Jurkat, Clone E6-1 (cell line): ENCODE results near the gene LMX1B.

Experiments
- DNase-seq: peaks from one replicate; pipeline ENCODE4 v3.0.0-alpha.2; 2011; ENCODE audit warnings: low read depth, low spot score
- H3K4me3 ChIP-seq: 2 replicates; pipeline ENCODE4 v1.5.1; 2011; ENCODE audit warnings: mild to moderate bottlenecking, low read length, control low read depth, moderate library complexity

The LMX1B gene

DNA sequence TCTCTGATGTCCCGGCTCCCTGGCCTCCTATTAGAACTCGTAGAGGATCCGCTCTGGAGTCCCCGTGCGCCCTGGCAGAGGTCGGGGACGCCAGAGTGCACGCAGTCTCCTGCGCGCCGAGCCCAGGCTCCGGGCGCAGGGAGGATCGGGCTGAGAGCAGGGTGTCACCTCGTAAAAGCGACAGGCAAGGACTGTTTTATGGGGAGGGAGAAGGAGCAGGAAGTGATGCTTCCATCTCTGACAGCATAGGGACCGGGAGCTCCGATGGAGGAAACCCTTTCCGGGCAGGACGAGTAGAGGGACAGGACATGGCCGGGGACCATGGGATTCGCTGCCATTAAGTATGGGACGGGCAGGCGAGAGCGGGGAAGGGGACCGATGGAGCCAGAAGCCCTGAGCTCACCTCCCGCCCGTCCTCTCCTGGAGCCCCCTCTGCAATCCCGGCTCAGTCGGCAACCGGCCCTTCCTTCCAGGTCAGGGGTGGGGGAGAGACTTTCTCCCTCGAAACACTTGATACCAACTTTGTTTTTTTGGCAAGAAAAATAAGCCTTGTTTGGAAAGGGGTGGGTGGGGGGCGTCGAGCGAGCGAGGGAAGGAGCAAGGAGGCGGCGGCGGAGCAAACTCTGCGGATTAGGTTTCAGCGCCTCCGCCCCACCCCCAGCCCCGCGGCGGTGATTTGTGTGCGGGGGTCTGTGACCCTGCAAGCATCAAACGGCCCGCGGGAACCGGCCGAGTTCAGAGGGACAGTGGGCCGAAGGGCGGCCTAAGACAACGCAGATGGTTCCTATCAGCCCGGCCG lies 12.6 kb downstream of the LMX1B start:
- H3K4me3 ChIP-seq: no peak overlapping the region
- no peak for DNase-seq

DNA sequence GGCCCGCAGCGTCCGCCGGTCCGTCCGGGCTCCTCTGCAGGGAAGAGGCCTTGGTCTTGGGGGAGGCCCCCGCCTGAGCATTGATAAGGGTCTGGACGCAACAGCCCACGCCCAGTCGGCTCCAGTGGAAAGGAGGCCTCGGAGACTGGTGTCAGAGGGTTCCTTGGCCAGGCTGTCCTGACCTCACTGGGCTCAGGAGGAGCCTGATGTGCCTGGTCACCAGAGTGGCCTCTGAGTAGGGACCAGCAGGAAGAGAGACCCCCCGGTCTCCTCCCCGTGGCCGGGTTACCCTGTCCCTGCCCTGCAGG lies 13.2 kb downstream of the LMX1B start:
- no peak for DNase-seq

DNA sequence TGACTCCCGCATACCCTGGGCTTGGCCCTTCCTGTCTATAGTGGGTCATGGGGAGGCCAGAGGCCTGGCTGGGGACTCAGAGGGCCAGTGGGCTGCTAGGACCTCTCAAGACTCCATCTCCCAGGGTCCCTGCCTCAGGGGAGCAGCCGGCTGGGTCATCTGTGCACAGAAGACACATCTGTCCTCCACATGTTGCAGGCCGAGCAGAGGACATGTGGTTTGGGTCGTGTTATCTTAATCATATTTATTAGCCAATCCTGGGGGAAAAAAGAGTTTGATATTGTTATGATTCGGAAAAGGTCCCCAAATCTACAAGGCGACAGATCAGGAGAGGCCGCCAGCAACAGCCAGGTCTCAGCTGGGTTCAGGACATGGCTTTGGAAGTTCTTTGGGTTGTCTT lies 14.4 kb downstream of the LMX1B start:
- no peak for DNase-seq
- H3K4me3 ChIP-seq: no peak overlapping the region

More for the DNA sequence above, 13.2 kb downstream of the LMX1B start:
- no peak overlapping the region for H3K4me3 ChIP-seq

DNA sequence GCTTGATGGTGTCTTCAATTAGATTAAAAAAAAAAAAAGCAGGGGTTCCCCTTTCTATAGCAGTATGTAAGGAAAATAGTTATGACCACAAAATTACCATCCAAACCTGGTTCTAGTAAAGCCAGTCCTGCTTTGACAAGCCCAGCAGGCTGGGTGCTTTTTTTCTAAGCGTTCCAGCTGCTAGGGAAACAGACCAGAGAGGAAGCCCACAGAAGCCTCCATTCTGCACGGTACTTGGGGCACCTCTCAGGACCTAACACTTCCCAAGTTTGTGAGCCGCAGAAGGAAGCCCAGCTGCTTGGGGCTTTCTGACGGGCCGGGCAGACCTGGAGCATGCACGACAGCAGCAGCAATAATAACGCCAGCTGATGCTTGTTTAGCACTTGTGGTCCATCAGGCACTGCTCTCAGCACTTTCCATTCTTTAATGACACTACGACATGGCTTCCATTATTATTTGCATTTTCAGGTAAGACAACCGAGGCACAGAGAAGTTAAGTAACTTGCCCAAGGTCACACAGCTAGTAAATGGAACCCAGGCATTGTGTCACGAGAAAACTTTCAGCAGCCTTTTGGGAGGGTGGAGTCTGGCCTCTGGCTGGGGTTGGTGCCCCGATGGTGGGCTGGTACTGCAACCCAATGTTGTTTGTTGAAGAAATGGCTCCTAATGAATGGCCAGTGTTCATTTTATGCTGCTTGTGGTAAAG lies 15.4 kb downstream of the LMX1B start:
- H3K4me3 ChIP-seq: no peak overlapping the region
- no peak for DNase-seq

DNA sequence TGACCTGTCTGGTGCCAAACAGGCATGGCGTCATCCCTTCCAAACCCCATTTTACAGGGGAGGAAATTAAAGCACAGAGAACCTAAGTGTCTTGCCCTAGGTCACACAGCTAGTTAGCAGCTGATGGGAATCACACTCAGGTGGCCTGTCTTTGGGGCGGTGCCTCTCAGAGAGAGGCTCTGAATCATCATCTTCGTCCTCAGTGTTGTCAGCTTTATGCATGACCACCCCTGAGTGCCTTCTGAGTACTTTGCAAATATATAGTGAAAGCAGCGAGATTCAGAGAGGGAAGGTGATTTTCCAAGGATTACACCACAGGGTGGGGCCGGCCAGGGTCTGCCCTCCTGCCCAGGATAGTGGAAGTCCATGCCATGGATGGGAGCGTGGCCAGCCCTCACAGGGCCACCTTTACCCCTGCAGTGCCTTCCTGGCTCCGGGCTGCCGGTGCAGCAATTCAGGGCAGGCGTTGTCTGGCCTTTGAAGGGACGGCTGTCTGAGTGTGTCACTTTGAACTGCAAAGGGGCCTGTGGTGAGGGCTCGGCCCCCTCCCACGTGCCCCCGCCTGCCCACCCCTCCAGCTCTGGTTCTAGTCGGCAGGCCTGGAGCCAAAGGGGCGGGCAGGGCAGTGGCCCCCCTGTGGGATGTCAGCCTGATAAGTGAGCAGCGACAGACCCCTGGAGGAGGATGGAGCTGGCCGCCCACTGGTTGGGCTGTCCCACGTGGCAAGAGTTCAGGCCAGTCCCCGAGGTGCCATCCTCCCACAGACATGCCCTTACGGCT lies 16.9 kb downstream of the LMX1B start:
- H3K4me3 ChIP-seq: no peak overlapping the region
- no peak for DNase-seq

DNA sequence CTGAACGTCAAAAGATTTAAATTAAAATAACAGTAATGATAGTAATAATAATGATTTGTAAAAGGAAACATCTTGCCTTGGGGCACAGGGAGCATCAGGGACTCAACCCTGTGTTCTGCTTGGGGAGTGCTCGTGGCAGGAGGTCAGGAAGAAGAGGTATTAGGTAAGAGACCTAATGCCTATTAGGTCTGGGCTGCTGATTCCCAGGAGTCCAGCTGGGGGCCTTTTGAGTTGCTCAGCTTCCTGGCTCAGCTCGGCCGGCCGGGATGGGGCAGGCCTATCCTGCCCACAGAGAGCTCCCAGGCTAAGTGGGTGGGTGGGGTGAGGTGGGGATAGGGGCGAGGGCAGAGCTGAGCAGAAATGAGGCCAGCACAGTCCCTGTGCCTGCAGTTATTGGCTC lies 17.5 kb downstream of the LMX1B start:
- H3K4me3 ChIP-seq: no peak overlapping the region
- DNase-seq: no peak

DNA sequence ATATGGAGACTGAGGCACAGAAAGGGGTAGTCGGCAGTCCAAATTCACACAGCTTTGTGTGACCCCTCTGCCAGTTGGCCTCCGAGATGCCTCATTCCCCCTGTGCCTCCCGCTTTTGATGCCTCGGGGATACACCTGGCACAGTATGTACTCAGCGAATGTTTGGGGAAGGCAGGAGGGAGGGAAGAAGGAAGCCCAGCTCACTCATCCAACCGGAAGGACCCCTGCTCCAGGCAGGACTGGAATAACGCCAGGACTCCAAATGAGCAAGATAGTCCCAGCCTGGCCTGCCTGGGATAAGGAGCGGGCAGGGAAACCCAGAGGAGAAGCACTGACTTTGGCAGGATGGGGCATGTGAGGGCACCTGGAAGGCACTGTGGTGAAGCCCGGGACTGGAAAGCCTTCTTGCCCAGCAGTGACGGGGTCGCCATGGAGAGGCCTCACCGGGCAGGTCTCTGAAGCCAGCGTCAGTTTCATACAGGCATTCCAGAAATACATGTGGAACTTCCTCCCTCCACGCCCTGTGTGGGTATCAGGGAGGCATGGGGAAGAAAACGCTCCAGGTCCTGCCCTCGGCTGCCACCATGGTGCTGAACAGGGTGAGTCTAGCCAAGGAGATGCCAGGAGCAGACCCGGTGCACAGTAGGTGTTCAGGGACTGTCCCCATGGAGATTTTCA lies 20.3 kb downstream of the LMX1B start:
- DNase-seq: no peak
- no peak overlapping the region for H3K4me3 ChIP-seq

DNA sequence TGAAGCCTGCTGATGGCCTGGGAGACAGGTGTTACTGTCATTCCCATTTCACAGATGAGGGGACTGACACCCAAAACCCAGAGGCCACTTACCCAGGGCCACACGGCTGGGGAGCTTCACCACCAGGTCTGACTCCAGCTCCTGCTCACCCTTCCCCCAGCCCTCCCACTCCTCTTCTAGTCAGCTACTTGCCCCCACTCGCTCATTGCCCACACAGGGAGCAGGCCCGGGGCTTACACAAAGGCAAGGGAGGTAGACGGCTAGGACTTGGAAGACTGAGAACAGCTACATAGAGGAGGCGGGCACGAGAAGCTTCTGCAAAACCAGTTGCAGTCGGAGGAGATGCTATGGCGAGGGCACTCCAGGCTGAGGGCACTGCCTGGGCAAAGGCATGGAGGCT lies 21.3 kb downstream of the LMX1B start:
- H3K4me3 ChIP-seq: no peak overlapping the region
- DNase-seq: no peak

DNA sequence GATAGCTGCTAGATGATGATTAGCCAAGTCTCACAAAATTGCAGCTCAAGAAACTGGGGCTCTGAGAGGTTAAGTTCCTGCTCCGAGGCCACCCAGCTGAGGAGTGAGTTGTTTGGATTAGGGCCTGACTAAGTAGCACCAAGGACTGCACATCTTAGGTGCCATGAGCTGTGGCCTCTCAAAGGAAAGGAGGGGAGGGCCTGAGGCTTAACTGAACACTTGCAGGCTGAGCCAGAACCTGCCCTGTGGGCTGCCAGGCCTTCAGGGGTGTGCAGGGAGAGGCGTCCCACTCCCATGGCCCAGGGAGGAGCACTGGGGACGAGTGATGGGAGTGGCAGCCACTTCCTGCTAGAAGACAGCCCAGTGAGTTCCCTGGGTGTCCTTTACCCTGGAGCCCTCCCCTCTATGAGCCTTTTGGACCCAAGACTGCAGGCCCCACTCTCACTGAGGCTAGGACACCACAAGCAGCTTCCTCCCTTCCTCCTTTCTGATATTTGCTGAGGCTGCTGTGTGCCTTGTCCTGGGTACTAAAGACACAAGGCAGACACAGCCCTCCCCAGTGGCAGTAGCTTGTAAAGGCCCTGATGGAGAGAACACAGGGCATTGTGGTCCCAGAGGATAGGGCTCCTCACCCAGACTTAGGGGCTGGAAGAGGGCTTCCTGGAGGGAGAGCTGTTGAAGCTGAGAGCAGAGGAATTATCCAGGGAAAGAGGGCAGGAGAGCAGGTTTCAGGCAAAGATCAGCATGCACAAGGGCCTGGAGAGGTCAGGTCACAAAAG lies 22.1 kb downstream of the LMX1B start:
- DNase-seq: no peak
- H3K4me3 ChIP-seq: no peak overlapping the region

DNA sequence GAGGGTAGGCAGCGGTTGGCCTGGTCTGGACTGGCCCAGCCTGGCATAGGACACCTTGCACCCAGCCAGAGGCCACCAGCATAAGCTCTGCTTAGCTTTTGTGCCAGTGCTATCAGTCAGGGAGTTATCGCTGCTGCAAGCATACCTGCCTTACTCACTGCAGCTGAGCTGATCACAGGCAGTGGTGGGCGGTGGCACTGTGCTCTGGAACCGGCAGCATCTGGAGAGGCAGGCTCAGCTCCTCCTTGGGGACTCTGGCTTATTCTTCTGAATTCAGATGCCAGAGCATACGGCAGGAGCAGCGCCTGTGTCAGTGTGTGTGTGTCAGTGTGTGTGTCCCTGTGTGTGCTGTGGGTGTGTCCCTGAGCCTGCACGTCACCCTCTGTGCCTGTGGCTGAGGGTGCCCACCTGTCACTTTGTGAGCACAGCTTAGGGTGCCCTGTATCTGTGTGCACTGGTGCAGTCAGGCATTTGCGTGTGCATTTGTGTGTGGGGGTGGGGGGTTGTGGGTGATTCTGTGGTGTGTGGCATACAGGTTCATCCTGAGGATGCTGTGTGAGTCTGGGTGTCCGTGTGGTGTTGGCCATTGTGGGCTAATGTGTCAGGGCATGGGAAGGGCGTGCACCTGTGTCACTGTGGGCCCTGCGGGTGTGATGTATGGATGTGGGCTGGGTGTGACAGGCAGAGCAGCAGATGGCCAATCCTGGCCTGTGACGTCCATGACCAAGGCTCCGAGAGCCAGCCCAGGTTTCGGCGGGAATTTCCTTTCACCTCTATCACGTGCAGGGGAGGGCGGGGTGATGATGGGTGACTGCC lies 23.5 kb downstream of the LMX1B start:
- no peak overlapping the region for H3K4me3 ChIP-seq
- DNase-seq: no peak

DNA sequence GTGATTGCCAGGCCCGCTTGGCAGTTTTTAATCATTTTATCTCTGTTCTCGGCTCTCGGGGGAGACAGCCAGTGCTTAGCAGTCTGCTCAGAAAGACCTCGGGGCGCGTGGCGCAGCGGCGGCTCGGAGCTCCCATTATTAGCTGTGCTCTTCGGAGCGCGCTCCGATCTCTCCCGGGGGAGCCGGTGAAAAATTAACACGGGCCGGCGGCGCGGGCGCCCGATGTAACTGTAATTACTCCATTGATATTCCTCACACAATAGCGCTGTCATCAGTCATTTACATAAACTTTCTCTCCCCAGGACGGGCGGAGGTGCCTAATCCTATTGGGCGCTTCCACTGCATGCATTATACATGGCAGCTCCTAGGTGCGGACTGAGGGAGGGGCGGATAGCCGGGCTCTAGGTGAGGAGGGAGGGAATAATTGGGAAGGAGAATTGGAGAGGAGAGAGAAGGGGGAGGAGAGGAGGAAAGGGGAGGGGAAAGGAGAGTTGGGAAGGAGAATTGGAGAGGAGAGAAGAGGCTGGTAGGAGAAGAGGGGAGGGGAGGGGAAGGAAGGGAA lies 24.9 kb downstream of the LMX1B start:
- no peak for DNase-seq
- no peak overlapping the region for H3K4me3 ChIP-seq

DNA sequence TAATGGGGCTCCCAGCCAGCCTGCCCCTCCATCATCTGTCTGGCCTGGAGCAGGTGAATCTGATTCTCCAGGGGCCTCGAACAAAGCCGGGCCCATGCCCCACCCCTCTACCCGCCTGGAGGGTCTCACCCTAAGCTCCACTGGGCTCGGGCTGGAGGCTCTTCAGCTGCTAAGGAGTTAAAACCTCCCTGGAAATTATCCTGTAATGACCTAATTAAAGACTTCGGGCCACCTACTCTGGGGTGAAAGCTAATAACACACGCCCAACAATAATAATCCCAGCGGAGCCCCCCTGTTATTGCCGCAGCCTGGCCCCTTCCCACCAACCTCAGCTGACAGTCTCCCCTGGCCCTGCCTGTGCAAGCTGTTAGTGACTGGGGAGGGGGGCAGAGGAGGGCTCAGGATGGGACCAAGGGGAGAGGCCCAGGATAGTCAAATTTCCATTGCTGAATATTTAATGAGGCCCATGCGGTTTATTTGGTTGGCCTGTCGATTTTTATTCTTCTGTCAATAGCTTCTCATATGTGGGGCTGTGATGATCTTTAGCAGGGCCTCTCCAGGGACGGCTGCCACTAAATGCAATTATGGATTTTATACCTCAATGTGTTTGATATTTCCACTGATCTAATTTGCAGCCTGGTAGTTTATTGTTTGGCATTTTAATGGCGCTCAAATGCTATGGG lies 25.7 kb downstream of the LMX1B start:
- no peak for DNase-seq
- no peak overlapping the region for H3K4me3 ChIP-seq

DNA sequence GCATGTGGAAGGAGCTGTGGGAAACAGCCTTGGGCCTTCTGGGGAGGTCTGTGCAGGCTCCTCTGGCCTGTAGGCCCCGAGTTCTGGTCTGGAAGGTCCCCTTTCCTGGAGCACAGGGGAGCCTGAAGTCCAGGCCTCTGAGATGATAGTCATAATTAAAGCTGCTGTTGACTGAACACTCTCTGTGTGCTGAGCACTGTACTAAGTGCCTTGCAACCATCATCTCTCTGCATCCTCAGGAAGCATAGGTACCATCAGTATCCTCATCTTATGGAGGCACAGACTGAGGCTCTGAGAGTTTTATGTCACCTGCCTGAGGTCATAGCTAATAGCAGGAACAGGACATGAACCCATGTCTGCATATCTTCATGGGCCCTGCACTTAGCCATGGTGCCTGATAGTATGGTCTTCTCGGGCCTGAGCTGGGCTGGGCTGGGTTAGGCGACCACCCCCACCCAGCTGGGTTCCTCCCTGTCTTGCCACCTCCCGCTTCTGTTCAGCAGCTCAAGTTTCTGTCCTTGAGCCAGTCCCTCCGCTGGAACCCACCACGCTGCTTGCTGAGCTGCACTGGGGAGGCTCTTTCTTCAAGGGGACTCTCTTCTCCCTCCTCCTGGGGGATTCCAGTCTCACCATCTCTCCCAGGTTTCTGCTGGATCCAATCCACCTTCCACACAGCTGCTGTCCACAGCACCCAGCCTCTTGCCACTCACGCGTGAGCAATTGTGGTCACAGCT lies 27.6 kb downstream of the LMX1B start:
- H3K4me3 ChIP-seq: no peak overlapping the region
- no peak for DNase-seq

DNA sequence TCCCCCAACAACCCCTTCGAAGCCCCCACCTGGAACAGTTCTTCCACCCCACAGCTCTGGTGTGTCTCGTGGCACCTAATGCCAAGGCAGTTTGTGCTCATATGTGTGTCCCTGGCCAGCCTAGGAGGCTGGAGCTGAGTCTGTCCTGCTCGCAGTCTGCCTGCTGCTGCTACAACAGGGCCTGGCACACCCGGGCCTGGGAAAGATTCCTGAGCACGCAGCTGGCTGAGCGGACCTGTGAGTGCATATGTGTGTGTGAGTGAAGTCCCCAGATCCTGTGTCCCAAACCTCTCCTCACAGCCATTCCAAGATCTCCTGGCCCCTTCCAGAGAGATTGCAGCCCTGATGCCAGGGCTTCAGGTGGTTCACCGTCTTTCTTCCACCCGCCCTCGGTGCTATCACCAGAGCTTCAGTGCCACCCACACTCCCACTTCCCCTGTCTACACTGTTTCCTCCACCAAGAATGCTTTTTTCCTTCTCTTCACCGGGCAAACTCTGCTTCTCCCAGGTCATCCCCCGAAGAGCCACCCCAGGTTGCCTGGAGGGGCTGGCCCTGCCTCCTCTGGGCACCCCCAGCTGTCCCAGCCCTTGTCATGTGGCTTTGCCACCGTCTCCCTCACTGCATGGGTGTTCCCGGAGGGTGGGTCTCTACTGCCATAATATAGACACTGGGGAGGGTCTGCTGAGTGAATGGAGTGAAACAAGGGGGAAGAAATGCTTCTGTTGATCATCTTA lies 28.4 kb downstream of the LMX1B start:
- no peak for DNase-seq
- H3K4me3 ChIP-seq: no peak overlapping the region

DNA sequence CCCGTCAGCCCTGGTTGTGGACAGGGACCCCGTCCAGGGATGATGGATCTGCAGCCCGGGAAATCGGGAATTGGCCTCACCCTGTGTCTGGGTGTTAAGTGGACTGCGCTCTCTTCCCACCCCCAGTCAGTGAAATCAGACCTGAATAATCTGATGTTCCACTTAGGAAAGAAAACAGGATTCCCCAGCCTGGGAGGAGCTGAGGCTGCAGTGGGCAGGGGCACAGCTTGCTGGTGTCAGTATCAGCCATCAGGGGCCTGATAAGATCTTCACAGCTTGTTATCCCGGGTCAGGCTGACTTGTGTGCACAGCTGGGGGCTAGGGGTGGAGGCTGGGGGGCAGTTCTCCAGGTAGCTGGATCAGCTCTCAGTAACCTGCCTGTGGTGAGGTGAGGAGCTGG lies 29.1 kb downstream of the LMX1B start:
- no peak overlapping the region for H3K4me3 ChIP-seq
- no peak for DNase-seq

DNA sequence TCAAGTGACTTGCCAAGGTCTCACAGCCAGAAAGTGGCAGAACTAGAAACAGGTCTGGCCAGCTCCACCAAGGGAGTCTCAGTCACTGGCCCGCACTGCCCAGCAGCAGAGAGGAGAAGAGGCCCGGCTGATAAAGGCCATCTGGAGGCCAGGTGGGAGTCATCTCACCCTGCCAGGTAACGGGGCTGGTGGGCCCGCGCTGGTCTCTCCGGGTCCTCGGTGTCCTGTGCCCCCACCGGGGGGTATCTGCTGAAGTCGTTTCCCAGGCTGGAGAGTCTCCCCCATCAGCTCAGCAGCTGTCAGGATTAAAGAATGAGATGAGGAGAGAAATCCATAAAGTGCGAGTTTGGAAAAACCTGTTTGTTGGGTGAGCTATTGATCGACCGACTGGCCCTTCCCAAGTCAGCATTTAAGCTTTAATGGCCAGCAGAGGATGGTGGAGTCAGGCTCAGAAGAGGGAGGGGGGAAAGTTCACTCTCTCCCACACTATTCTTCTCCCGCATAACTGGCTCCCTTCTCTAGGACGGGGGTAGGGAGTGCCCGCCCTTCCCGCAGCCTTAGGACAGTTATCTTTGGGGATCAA lies 30.3 kb downstream of the LMX1B start:
- no peak overlapping the region for H3K4me3 ChIP-seq
- no peak for DNase-seq
